ENCODE results near the gene ATP5MG. TPM values are rescaled to one million over a fixed set of nuclear protein-coding genes. Genes with fewer than 3 reads are reported as not detected.

ATP5MG gene
- total and polyA plus RNA-seq, 2 donors from 2014 or later, result 173 to 811 TPM

GRCh38 chr11:118366287-118366686 is 35.1 kb upstream of the ATP5MG start:
- Histone ChIP-seq H3K27ac (ENCODE audit: low read depth in 2 of 2, low read length in 2 of 2) (no peak overlapping the region), H3K27me3 (ENCODE audit: control insufficient read depth, insufficient read depth, low read length) (no peaks in the 10 kb centered on the region), H3K9me3 (ENCODE audit: control insufficient read depth in 2 of 3, insufficient read depth in 1 of 3, low read length in 3 of 3) (no peaks in the 10 kb centered on the region), H3K9ac (ENCODE audit: low read length in 3 of 3) (no peak overlapping the region), H3K36me3 (ENCODE audit: control insufficient read depth in 2 of 3, insufficient read depth in 3 of 3, low read length in 3 of 3) (peaks cover 3 to 38% (median 27%) of the 10 kb centered on the region in 3 donors), H3K4me1 (ENCODE audit: control insufficient read depth in 2 of 3, insufficient read depth in 2 of 3, low read depth in 1 of 3, low read length in 3 of 3) (no peaks in the 10 kb centered on the region), H3K4me3 (ENCODE audit: low read length in 3 of 3) (no peak overlapping the region)
- intact Hi-C loops (cut with DNase I), result no loop called here
- FAIRE-seq, result no peak
- TF ChIP-seq, protein P1, sequence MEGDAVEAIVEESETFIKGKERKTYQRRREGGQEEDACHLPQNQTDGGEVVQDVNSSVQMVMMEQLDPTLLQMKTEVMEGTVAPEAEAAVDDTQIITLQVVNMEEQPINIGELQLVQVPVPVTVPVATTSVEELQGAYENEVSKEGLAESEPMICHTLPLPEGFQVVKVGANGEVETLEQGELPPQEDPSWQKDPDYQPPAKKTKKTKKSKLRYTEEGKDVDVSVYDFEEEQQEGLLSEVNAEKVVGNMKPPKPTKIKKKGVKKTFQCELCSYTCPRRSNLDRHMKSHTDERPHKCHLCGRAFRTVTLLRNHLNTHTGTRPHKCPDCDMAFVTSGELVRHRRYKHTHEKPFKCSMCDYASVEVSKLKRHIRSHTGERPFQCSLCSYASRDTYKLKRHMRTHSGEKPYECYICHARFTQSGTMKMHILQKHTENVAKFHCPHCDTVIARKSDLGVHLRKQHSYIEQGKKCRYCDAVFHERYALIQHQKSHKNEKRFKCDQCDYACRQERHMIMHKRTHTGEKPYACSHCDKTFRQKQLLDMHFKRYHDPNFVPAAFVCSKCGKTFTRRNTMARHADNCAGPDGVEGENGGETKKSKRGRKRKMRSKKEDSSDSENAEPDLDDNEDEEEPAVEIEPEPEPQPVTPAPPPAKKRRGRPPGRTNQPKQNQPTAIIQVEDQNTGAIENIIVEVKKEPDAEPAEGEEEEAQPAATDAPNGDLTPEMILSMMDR (IDR thresholded peaks at IDR 0.05; ENCODE audit: borderline replicate concordance, extremely low read depth, insufficient read depth), result no peak
- no peak for DNase-seq

- TF ChIP-seq, protein P1 (IDR thresholded peaks at IDR 0.05; ENCODE audit: borderline replicate concordance, extremely low read depth, insufficient read depth), result no peak
Observed at GRCh38 chr11:118370774-118371173, 30.6 kb upstream of the ATP5MG start.

DNA sequence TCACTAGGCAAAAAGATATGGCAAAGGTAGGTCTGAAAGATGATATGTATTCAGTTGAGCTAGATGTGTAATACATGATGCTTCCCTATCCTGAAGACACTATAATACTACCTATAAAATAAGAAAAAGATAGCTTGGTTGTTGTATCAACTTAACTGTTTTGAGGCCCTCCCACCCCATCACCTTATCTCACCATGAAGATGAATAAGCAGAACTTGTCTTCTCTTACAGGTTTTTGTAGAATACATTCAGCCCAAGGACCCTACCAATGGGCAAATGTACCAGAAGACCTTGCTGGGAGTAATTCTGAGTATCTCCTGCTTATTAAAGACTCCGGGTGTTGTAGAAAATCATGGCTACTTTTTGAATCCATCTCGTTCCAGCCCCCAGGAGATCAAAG is 28.1 kb upstream of the ATP5MG start:
- Histone ChIP-seq H3K9me3 (ENCODE audit: control insufficient read depth in 2 of 3, insufficient read depth in 1 of 3, low read length in 3 of 3) (no peaks in the 10 kb centered on the region), H3K4me1 (ENCODE audit: control insufficient read depth in 2 of 3, insufficient read depth in 2 of 3, low read depth in 1 of 3, low read length in 3 of 3) (no peaks in the 10 kb centered on the region), H3K36me3 (ENCODE audit: control insufficient read depth in 2 of 3, insufficient read depth in 3 of 3, low read length in 3 of 3) (peaks cover 3 to 61% (median 38%) of the 10 kb centered on the region in 3 donors), H3K9ac (ENCODE audit: low read length in 3 of 3) (no peak overlapping the region), H3K27ac (ENCODE audit: low read depth in 2 of 2, low read length in 2 of 2) (no peak overlapping the region), H3K27me3 (ENCODE audit: control insufficient read depth, insufficient read depth, low read length) (no peaks in the 10 kb centered on the region), H3K4me3 (ENCODE audit: low read length in 3 of 3) (no peak overlapping the region)
- TF ChIP-seq, protein P1 (IDR thresholded peaks at IDR 0.05; ENCODE audit: borderline replicate concordance, extremely low read depth, insufficient read depth), result no peak
- no peak for FAIRE-seq
- no peak for DNase-seq
- intact Hi-C loops (cut with DNase I), result no loop called here

More at GRCh38 chr11:118370774-118371173, 30.6 kb upstream of the ATP5MG start:
- DNase-seq (no peak), FAIRE-seq (no peak)
- Histone ChIP-seq H3K27me3 (ENCODE audit: control insufficient read depth, insufficient read depth, low read length) (no peaks in the 10 kb centered on the region), H3K4me1 (ENCODE audit: control insufficient read depth in 2 of 3, insufficient read depth in 2 of 3, low read depth in 1 of 3, low read length in 3 of 3) (no peaks in the 10 kb centered on the region), H3K36me3 (ENCODE audit: control insufficient read depth in 2 of 3, insufficient read depth in 3 of 3, low read length in 3 of 3) (peaks cover 3 to 65% (median 43%) of the 10 kb centered on the region in 3 donors), H3K9me3 (ENCODE audit: control insufficient read depth in 2 of 3, insufficient read depth in 1 of 3, low read length in 3 of 3) (no peaks in the 10 kb centered on the region), H3K4me3 (ENCODE audit: low read length in 3 of 3) (no peak overlapping the region), H3K9ac (ENCODE audit: low read length in 3 of 3) (no peak overlapping the region), H3K27ac (ENCODE audit: low read depth in 2 of 2, low read length in 2 of 2) (no peak overlapping the region)
- intact Hi-C loops (cut with DNase I), result no loop called here

DNA sequence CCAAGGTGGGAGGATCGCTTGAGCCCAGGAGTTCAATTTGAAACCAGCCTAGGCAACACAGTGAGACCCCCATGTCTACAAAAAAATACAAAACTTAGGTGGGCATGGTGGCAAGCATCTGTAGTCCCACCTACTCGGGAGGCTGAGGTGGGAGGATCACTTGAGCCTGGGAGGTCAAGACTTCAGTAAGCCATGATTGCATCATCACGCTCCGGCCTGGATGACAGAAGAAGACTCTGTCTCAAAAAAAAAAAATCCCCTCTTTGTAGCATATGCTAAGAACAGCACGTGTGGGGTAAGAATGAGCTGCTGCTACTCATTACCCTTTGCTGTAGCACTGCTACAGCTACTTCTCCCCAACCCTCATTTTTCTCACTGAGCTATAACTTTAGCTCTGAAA is 27.5 kb upstream of the ATP5MG start:
- peaks cover 3 to 61% (median 37%) of the 10 kb centered on the region in 3 donors for H3K36me3 ChIP-seq (ENCODE audit: control insufficient read depth in 2 of 3, insufficient read depth in 3 of 3, low read length in 3 of 3)
- intact Hi-C loops (cut with DNase I), result no loop called here
- no peaks in the 10 kb centered on the region for H3K4me1 ChIP-seq (ENCODE audit: control insufficient read depth in 2 of 3, insufficient read depth in 2 of 3, low read depth in 1 of 3, low read length in 3 of 3)
- TF ChIP-seq, protein P1 (IDR thresholded peaks at IDR 0.05; ENCODE audit: borderline replicate concordance, extremely low read depth, insufficient read depth), result no peak
- no peak for DNase-seq
- no peak for FAIRE-seq
- H3K9me3 ChIP-seq (ENCODE audit: control insufficient read depth in 2 of 3, insufficient read depth in 1 of 3, low read length in 3 of 3), result no peaks in the 10 kb centered on the region
- H3K27ac ChIP-seq (ENCODE audit: low read depth in 2 of 2, low read length in 2 of 2), result no peak overlapping the region
- no peak overlapping the region for H3K9ac ChIP-seq (ENCODE audit: low read length in 3 of 3)
- H3K4me3 ChIP-seq (ENCODE audit: low read length in 3 of 3), result no peak overlapping the region
- no peaks in the 10 kb centered on the region for H3K27me3 ChIP-seq (ENCODE audit: control insufficient read depth, insufficient read depth, low read length)
